Kidney glomerular epithelial cell (primary cell): ENCODE measurements around the gene TBC1D24.
"Not testable (repeated sequence)": the region's sequence is repeated elsewhere in the genome, so short reads cannot be mapped to it uniquely, and the experiment has no call there.

Experiments used
- DNase-seq: peaks from one replicate; lab custom pipeline; 2025; lab: John Stamatoyannopoulos, UW

TBC1D24 gene

DNA sequence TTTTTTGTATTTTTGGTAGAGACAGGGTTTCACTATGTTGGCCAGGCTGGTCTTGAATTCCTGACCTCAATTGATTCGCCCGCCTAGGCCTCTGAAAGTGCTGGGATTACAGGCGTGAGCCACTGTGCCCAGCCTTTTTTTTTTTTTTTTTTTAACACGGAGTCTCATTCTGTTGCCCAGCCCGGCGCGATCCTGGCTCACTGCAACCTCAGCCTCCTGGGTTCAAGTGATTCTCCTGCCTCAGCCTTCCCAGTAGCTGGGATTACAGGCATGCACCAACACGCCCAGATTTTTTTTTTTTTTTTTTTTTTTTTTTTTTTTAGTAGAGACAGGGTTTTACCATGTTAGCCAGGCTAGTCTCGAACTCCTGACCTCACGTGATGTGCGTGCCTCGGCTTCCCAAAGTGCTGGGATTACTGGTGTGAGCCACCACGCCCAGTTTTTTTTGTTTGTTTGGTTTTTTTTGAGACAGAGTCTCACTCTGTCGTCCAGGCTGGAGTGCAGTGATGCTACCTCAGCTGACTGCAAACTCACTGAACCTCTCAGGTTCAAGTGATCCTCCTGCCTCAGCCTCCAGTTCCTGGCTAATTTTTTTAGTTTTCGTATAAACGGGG lies 58.3 kb downstream of the TBC1D24 start:
- DNase-seq = not testable (repeated sequence)

DNA sequence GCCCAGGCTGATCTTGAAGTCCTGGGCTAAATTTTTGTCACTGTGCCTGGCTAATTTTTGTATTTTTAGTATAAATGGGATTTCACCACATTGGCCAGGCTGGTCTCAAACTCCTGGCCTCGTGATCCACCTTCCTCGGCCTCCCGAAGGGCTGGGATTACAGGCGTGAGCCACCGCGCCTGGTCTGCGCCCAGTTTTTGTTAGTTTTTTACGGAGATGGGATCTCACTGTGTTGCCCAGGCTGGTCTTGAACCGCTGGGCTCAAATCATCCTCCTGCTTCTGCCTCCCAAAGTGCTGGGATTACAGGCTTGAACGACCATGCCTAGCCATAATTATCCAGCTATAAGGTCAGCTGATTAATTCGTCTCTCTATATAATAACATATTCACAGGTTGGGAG lies 59.0 kb downstream of the TBC1D24 start:
- no peak for DNase-seq

DNA sequence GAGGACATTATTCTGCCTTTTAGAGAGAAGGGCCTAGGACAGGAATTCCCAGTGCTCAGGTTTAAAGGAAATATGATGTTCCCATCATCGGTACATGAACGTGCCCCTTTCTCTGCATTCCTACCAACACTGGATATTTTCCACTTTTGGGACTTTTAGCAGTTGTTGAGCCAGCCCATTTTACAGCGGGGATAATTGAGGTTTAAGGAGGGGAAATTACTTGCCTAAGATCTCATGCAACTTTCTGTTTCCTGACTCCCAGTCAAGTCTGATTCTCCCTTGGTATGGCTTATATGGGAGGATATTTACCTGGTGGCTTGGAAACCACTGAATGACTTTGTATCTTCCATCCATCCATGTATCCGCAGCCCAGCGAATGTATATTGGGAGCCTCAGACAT lies 59.4 kb downstream of the TBC1D24 start:
- not testable (repeated sequence) for DNase-seq

- DNase-seq = no peak
Observed at GRCh38 chr16:2535625-2536013, 60.7 kb downstream of the TBC1D24 start.

DNA sequence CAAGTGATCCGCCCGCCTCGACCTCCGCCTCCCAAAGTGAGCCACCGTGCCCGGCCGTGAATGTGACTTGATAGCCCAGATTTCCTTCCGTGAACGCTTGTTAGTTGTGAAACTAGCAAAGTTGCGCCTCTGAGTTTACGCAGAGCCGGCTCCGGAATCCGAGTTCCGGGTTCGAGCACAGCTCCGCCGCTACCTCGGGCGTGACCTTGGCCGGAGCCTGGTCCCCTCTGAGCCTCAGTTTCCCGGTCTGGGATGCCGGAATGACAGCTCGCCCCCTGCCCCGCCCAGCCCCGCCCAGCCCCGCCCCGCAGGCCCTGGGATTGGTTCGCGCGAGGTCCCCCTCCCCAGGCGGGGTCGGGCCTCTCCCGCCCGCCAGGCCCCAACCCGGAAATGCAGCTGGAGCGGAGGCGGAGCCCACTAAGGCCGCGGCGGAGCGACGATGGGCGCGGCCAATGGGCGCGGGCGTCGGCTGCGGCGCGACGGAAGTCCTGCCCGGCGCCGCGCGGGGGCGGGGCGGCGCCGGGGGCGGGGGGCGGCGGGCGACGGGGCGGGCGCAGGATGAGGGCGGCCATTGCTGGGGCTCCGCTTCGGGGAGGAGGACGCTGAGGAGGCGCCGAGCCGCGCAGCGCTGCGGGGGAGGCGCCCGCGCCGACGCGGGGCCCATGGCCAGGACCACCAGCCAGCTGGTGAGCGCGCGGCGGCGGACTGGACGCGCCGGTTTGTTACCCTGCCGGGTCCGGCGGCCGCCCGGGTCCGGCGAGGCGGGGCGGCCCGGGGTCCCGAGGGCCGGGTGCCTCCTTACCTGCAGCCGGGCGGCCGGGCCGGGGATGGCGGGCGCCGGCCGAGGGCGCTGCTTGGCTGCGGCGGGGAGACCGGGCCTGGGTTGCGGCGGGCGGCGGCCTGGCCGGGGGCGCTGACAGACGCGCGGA lies 62.8 kb downstream of the TBC1D24 start, which contains the start of gene PDPK1:
PDPK1 (plus strand) TSS at position 571 of the 929 bp plus-strand sequence; CDS start at position 663, 92 bp downstream.
- DNase-seq = peak; percentile 74

- DNase-seq = not testable (repeated sequence)
Observed at GRCh38 chr16:2539192-2539844, 64.4 kb downstream of the TBC1D24 start.

- not testable (repeated sequence) for DNase-seq
Observed at GRCh38 chr16:2539845-2540458, 65.0 kb downstream of the TBC1D24 start.

DNA sequence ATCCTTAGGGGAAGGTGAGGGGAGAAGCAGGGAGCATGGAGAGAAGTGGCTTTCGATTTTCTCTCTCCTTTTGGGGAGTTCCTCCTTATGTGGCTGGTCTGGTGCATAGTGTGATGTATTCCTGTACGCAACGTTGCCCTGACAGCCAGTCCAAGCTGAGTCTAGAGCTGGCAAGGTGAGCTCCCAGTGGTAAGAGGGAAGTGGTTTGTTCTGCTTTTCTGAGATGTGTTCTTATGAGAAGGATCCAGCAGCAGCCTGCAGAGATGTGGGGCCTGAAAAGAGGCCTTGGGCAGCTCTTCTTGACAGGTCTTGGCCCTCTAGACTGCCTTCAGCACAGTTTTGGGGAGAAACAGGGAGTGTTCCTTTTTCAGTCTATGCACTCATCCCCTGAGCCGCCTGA lies 66.0 kb downstream of the TBC1D24 start:
- not testable (repeated sequence) for DNase-seq

- not testable (repeated sequence) for DNase-seq
Observed at GRCh38 chr16:2541409-2541808, 66.5 kb downstream of the TBC1D24 start.

GRCh38 chr16:2543771-2544170 lies 68.8 kb downstream of the TBC1D24 start:
- not testable (repeated sequence) for DNase-seq

GRCh38 chr16:2550283-2550878 lies 75.5 kb downstream of the TBC1D24 start:
- DNase-seq = not testable (repeated sequence)

DNA sequence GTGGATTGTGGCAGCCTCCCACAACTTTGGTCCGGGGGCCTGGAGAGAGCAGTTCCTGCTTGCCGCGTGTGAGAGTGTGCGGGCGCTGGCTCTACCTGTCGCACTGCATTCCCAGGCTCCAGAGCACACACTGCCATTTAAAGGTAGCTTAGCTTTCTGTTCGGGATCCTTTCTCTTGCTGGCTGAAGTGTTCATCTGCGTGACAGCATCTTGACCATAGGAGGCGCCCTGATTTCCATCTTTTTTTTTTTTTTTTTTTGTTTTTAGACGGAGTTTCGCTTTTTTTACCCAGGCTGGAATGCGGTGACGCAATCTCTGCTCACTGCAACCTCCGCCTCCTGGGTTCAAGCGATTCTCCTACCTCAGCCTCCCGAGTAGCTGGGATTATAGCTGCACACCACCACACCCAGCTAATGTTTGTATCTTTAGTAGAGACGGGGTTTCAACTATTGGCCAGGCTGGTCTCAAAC lies 76.5 kb downstream of the TBC1D24 start:
- DNase-seq = peak; percentile 14

GRCh38 chr16:2554709-2555425 lies 79.9 kb downstream of the TBC1D24 start:
- DNase-seq = not testable (repeated sequence)
